NCI-H226 (cell line): ENCODE data around the gene AFF2.

ENCODE experiments used
- DNase-seq: peaks from one replicate; pipeline ENCODE4 v3.0.0-alpha.2; 2015

Gene AFF2

GRCh38 chrX:148500423-148501385 lies at the start of gene AFF2:
Gene AFF2, plus strand, starts transcription at chrX:148500617. Its CDS starts 481 bp downstream, at chrX:148501098.
- DNase-seq: no peak

GRCh38 chrX:148457279-148457678 lies 43.1 kb upstream of the AFF2 start:
- DNase-seq: no peak

GRCh38 chrX:148459343-148459742 lies 41.1 kb upstream of the AFF2 start:
- DNase-seq: no peak

DNA sequence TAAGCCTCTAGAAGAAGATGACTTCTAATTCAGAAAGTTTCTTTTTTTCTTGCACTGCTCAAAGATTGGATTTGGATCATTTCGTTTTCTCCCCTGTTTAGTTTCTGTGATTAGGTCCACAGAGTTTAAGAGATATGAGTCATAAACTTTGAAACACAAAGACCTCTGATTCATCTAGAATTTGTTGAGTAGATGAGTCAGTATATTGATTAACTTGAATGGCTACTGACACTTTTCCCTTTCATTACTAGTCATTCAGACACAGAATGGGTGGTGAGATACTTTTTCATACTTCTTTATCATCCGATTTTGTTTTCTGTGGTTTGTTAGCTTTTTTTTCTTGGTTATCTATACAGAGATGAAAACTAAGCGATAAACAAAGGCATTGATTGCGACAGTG lies 34.1 kb upstream of the AFF2 start:
- DNase-seq: no peak

DNA sequence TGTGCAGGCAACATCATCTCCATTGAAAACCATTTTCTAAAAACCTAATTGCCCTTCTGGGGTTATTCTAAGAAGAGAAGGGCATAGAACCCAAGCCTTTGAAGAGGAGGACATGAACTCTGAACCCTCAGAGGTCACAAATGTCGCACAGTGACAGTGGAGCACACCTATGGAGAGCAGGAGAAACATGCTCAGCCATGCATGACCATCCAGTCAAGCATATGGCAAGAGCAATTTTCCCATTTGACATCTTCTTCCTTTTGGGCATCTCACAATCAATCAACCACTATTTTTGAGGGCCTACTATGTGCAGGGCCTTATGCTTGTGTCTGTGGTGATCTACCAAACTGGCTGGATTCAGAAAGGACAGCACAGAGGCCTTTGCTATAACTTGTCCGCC lies 30.1 kb upstream of the AFF2 start:
- no peak for DNase-seq

GRCh38 chrX:148474030-148474429 lies 26.4 kb upstream of the AFF2 start:
- DNase-seq: no peak

- DNase-seq: no peak
These were observed 8.4 kb upstream of the AFF2 start for GRCh38 chrX:148492057-148492456.

DNA sequence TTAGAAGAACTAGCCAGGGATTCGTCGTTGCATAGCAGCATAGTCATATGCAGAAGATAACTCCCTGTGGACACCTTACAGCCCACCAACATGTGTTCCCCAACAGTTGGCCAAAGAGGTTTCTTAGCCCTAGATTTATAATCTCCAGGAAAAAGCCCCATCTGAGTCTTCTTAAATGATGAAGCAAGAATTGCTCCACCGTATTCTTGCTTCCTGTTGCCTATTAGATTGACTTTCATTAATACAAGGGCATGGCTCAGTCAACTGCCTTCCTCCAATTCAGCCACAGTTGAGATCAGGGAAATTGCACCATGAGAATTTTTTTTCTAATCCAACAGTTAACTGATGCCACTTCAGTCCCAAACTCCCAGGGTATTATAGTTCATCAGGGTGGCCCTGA lies 5.2 kb upstream of the AFF2 start:
- DNase-seq: no peak

DNA sequence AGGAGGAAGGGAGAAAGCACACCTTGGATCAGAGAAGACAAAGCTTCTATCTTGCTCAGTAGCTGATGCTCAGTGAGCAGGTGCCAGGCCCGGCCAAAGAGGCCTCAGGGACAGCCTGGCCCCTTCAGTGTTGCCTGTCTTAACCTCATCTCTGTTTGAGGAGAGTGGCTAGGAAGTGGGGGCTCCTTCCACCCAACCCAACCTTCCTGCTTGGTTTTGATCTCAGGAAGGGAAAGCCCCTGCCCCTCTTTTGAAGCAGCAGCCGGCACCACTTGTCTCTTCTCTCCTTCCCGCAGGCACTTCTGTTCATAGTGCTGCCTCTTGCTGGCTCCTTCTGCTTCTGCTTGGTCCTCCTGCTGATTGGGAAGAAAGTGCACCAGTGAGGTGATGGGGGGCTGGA lies 2.4 kb upstream of the AFF2 start:
- no peak for DNase-seq

GRCh38 chrX:148499638-148500422 lies 587 bp upstream of the AFF2 start:
- DNase-seq: no peak

GRCh38 chrX:148501386-148502066 lies 1.1 kb downstream of the AFF2 start:
- DNase-seq: no peak

DNA sequence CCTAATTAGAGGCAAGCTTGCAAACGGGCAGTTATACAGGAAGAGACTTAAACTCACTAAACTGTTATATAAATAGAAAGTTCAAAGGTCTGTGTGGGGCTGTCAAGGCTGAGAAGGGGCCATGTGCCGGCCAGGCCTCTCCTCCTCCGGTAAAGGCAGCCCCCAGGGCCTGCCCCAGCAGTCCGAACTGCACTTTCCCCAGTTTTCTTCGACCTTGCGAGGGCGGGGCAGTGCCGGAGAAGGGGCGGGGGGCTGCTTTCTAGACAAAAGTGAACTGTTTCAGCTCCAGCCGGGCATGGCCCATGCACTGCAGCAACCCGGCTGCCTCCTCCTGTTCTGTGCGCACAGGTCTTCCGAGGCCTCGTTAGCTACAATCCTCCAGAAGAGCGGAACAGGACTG lies 4.1 kb downstream of the AFF2 start:
- no peak for DNase-seq

DNA sequence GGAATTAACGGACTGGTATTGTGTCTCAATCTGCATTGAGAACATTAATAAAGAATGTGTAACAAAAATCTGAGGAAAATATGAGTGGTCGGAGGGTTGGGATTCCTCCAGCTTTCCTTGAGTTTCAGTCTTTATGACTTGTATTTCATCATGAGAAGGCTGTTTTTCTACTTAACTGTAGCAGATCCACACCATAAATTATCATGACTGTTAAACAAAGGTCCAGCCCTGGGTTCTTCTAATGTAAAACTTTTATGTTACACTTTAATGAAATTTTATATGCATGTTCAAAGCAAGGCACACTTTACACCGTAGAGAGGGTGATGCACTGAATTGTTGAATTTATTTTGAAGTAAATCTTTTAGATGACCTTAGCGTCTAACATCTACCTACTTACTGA lies 7.0 kb downstream of the AFF2 start:
- no peak for DNase-seq

GRCh38 chrX:148512453-148512852 lies 12.0 kb downstream of the AFF2 start:
- no peak for DNase-seq

DNA sequence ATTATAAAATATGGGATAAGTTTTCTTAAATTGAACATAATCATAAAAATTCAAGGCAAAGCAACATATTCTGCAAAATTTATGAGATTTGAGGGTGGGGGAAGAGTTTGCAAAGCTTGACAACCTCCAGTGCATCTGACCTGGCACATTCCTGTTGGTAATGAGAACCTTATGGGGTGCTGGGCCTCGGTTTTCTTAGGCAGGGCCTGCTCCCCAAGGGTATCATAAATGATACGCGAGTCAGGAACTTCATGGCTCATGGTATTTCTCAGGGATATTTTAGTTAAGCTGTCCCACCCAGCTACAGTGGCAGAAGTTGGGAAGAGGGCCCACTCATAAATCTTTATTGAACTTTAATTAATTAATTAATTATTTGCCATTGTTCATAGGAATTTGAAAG lies 13.2 kb downstream of the AFF2 start:
- DNase-seq: no peak

DNA sequence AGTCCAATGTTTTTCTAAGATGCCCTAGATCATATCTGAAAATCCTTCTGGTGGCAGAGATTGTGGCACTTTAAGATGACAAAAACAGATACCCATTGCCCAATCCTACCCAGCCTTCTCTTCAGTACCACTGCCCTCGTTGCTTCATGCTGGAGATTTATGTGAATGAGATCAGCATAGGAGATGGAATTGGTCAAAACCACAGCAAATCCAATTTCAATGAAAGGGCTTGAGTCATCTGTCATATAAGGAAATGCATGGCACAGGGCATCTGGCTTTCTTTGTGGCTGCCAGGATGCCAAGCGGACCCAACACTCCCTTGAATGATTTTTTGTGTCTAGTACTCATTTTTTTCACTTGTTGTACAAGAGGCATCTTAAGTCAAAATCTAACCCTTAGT lies 16.8 kb downstream of the AFF2 start:
- DNase-seq: no peak

GRCh38 chrX:148522006-148522405 lies 21.6 kb downstream of the AFF2 start:
- no peak for DNase-seq

- DNase-seq: no peak
These were observed 23.1 kb downstream of the AFF2 start for GRCh38 chrX:148523303-148524080.

DNA sequence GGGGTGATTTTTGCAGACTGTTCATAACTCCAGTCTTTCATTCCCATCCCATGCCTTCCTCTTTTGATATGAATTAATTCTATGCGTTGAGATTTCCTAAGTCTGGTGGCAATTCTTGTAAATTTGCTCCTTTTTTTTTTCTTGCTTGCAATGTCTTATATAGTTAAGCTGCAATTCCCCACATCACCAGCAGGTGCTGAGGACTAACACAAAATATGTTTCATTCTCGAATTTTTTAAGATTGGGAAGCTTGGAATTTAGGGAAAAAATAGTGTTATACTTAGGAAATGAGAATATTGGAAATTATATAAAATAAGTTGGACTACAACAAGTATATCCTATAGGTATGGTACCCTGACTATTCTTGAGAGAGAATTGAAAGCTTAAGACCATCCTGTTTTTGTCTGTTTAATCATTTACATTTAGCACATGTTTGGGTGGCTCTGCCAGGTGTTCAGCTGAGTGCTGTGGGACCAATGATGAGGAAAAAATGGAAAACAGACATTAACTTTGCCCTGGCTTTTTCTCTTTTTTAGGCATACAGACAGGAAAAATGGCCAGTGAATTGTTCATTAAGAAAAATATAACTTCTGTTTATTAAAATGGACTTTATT lies 30.2 kb downstream of the AFF2 start:
- no peak for DNase-seq

DNA sequence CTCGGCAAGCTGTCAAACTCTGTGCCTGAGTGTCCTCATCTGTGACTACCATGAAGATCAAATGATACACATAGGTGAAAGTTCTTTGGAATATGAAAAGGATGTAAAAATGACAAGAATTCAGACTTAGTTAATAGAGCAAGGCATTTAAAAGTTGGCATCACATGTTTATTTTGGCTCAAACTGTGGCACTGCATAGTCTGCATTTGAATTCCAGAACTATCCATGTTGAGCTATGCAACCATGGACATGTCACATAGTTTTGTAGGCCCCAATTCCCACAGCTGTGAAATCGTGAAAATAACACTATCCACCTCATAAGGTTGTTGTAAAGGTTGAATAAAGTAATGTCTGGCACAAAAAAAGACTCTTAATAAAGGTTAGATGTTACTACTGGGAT lies 33.9 kb downstream of the AFF2 start:
- DNase-seq: no peak

DNA sequence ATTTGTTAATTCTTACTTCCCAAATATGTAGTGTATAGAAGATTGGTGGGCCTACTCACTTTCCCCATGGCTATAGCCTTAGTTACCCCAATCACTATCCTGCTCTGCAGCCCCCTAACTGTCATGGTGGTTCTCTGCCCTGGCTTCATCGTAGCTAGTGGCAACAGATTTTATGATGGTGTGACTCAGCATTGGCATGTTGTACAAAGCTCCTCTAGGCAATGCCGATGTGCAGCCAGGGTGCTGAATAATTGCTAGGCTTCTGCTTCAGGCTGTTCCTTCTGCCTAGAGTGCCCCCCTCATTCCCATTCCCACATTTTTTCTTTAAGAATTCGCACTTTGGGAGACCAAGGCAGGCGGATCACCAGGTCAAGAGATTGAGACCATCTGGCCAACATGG lies 35.2 kb downstream of the AFF2 start:
- no peak for DNase-seq

GRCh38 chrX:148536961-148537360 lies 36.5 kb downstream of the AFF2 start:
- no peak for DNase-seq
